Progenitor cell of endocrine pancreas (in vitro differentiated cells): ENCODE measurements around the gene SLC25A38. TPM values are rescaled to one million over a fixed set of nuclear protein-coding genes. Genes with fewer than 3 reads are reported as not detected.
A peak's percentile ranks its signal among the peaks of the same experiment; 100 is the strongest.
"Not testable (repeated sequence)": the region's sequence is repeated elsewhere in the genome, so short reads cannot be mapped to it uniquely, and the experiment has no call there.

ENCODE experiments used
- DNase-seq: peaks from one replicate; pipeline ENCODE4 v3.0.0; 2021; ENCODE audit warnings: low spot score; ENCODE audit not compliant: unreplicated experiment
- H3K27ac Mint-ChIP-seq: 2 replicates; pipeline ENCODE4 v1.8.0; 2021; ENCODE audit warnings: mild to moderate bottlenecking, moderate library complexity, mixed read lengths
- H3K27me3 Mint-ChIP-seq: 2 replicates; pipeline ENCODE4 v1.8.0; 2021; ENCODE audit warnings: mixed read lengths
- H3K36me3 Mint-ChIP-seq: 2 replicates; pipeline ENCODE4 v1.8.0; 2022; ENCODE audit warnings: mixed read lengths; ENCODE audit not compliant: insufficient read depth
- H3K4me1 Mint-ChIP-seq: 2 replicates; pipeline ENCODE4 v1.8.0; 2021; ENCODE audit warnings: low read depth, mixed read lengths
- H3K4me3 Mint-ChIP-seq: 2 replicates; pipeline ENCODE4 v1.8.0; 2021; ENCODE audit warnings: low read depth, mild to moderate bottlenecking, moderate library complexity, mixed read lengths
- H3K9me3 Mint-ChIP-seq: 2 replicates; pipeline ENCODE4 v1.8.0; 2021; ENCODE audit warnings: low read depth, mixed read lengths
- total RNA-seq: library from RNA; stranded (reverse); gene quantifications from 2 replicates; pipeline ENCODE4 v1.2.1, GENCODE V29; 2021
- TF ChIP-seq, protein P1 (sequence below): fragments of 200-600 bp; sonication (generic); IDR thresholded peaks from one replicate; pipeline ENCODE4 v1.5.0; 2021; ENCODE audit warnings: antibody characterized with exemption, mild to moderate bottlenecking; ENCODE audit not compliant: unreplicated experiment

The SLC25A38 gene
- total RNA-seq, 1 donor from 2014 or later = 38.0 TPM

DNA sequence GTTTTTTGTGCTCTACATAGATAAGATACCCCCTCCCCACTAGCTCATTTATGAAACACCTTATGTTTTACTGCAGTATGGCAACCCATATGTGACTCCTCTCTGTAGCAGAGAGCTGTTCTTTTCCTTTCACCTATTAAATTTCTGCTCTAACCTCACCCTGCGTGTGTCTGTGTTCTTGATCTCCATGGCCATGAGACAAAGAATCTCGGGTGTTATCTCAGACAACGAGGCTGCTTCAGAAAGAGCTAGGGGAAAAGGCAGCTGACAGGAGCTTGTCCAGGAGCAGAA is 35.6 kb upstream of the SLC25A38 start:
- Mint-ChIP-seq H3K4me1 (peaks cover 37% of the 10 kb centered on the region), H3K9me3 (no peaks in the 10 kb centered on the region), H3K27me3 (peaks cover 13% of the 10 kb centered on the region), H3K27ac (no peak overlapping the region), H3K36me3 (no peaks in the 10 kb centered on the region), H3K4me3 (no peak overlapping the region)
- no peak for DNase-seq
- TF ChIP-seq, protein P1, sequence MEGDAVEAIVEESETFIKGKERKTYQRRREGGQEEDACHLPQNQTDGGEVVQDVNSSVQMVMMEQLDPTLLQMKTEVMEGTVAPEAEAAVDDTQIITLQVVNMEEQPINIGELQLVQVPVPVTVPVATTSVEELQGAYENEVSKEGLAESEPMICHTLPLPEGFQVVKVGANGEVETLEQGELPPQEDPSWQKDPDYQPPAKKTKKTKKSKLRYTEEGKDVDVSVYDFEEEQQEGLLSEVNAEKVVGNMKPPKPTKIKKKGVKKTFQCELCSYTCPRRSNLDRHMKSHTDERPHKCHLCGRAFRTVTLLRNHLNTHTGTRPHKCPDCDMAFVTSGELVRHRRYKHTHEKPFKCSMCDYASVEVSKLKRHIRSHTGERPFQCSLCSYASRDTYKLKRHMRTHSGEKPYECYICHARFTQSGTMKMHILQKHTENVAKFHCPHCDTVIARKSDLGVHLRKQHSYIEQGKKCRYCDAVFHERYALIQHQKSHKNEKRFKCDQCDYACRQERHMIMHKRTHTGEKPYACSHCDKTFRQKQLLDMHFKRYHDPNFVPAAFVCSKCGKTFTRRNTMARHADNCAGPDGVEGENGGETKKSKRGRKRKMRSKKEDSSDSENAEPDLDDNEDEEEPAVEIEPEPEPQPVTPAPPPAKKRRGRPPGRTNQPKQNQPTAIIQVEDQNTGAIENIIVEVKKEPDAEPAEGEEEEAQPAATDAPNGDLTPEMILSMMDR = no peak

DNA sequence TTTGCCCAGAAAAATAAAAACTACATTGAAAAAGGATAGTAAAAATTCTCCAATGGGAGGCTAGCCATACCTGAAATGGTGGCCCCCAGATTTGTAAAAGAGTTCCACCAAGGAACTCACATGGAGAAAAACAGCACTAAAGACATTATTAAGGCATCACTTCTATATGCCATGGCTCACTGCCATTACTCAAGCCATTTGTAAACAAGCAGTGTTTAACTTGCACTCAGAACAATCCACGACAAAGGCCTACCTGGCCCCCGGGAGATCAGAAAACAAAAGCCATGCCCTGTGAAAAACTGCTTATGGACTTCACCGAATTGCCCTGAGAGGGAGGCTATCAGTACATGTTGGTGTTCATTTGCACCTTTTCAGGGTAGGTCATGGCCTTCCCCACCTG is 34.1 kb upstream of the SLC25A38 start:
- no peak for DNase-seq
- H3K4me3 Mint-ChIP-seq = peak overlapping the region; percentile 1
- no peaks in the 10 kb centered on the region for H3K36me3 Mint-ChIP-seq
- peaks cover 34% of the 10 kb centered on the region for H3K4me1 Mint-ChIP-seq
- TF ChIP-seq, protein P1 = no peak
- H3K27me3 Mint-ChIP-seq = peaks cover 13% of the 10 kb centered on the region
- H3K27ac Mint-ChIP-seq = peak overlapping the region; percentile 93
- H3K9me3 Mint-ChIP-seq = no peaks in the 10 kb centered on the region

DNA sequence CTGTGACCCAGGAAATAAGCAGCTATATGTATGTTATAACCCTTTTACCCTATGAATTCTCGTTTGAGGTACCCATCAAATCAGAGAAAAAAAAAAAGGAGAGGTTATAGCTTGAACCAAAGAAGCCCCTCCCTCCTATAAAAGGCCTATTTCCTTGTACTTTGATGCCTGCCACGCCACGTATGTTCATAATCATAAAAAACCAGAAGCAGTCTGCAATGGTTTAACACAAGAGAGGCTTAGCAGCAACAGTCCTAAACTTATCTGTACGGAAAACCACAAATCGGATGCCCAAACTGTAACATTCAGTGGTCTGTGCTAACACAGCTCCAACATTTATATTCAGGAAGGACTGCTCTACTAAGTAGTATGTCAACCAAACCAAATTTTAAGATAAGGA is 32.5 kb upstream of the SLC25A38 start:
- TF ChIP-seq, protein P1 = no peak
- H3K36me3 Mint-ChIP-seq = no peaks in the 10 kb centered on the region
- H3K9me3 Mint-ChIP-seq = no peaks in the 10 kb centered on the region
- H3K4me1 Mint-ChIP-seq = peaks cover 38% of the 10 kb centered on the region
- no peak overlapping the region for H3K4me3 Mint-ChIP-seq
- H3K27ac Mint-ChIP-seq = no peak overlapping the region
- DNase-seq = no peak
- peaks cover 6% of the 10 kb centered on the region for H3K27me3 Mint-ChIP-seq

DNA sequence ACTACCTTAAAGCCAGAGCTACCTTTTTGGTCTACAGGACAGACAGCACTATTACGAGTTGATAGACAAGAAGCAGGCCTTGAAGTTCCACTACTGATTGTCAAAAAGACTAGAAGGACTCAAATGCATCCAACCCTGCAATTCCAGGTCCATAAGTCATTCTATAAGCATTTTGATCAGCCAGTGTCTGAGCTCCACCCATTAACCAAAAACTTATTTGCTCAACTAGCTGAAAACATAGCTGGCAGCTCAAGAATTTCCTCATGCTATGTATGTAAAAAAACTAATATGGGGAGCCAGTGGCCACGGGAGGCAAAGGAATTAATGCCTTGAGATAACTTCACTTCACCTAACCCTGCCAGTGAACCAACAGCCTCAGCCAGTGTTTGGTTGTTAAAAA is 32.0 kb upstream of the SLC25A38 start:
- H3K27ac Mint-ChIP-seq, H3K36me3 Mint-ChIP-seq, H3K4me3 Mint-ChIP-seq, DNase-seq, H3K27me3 Mint-ChIP-seq, H3K9me3 Mint-ChIP-seq: not testable (repeated sequence)
- peaks cover 38% of the 10 kb centered on the region for H3K4me1 Mint-ChIP-seq

DNA sequence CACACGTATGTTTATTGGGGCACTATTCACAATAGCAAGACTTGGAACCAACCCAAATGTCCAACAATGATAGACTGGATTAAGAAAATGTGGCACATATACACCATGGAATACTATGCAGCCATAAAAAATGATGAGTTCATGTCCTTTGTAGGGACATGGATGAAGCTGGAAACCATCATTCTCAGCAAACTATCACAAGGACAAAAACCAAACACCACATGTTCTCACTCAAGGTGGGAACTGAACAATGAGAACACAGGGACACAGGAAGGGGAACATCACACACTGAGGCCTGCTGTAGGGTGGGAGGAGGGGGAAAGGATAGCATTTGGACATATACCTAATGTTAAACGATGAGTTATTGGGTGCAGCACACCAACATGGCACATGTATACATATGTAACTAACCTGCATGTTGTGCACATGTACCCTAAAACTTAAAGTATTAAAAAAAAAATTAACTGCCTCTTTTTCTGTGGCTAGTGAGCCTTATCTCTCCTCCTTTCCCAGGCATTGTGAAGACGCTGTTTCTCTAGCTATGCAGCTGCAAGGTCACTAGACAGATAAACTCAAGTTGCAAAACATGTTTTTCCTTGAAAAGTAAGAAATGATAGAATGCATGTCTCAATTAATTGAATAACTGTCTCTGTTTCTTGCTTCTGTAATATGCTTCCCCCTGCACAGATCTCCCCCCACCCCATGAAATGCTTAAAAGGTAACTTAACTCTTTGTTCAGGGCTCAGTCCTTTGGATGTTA is 29.8 kb upstream of the SLC25A38 start:
- not testable (repeated sequence) for H3K27ac Mint-ChIP-seq, H3K4me3 Mint-ChIP-seq, H3K9me3 Mint-ChIP-seq, H3K36me3 Mint-ChIP-seq, DNase-seq
- H3K27me3 Mint-ChIP-seq = peaks cover 11% of the 10 kb centered on the region
- H3K4me1 Mint-ChIP-seq = peaks cover 24% of the 10 kb centered on the region

DNA sequence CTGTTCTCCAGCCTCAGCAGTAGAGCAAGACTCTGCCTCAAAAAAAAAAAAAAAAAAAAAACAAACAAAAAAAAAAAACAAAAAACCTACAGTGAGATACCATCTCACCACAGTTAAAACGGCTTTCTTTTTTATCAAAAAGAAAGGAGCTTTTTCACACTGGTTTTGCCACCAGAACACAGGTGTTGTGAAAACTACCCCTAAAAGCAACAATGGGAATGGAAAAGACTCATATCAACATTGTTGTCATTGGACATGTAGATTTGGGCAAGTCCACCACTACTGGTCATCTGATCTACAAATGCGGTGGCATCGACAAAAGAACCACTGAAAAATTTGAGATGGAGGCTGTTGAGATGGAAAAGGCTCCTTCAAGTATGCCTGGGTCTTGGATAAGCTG is 24.8 kb upstream of the SLC25A38 start:
- H3K27ac Mint-ChIP-seq = no peak overlapping the region
- H3K9me3 Mint-ChIP-seq = no peaks in the 10 kb centered on the region
- peaks cover 31% of the 10 kb centered on the region for H3K4me1 Mint-ChIP-seq
- DNase-seq = no peak
- no peaks in the 10 kb centered on the region for H3K36me3 Mint-ChIP-seq
- H3K4me3 Mint-ChIP-seq = no peak overlapping the region
- TF ChIP-seq, protein P1 = no peak
- H3K27me3 Mint-ChIP-seq = peaks cover 11% of the 10 kb centered on the region
